DMS53 treated with DMSO at 0.1 percent for 48 hours (cell line): ENCODE results near the gene UBE2D3.

ENCODE experiments used
- DNase-seq: peaks from one replicate; lab custom pipeline; 2025; ENCODE audit not compliant: unreplicated experiment; lab: John Stamatoyannopoulos, UW

Gene UBE2D3

GRCh38 chr4:102758241-102759160, 68.8 kb downstream of the UBE2D3 start:
- no peak for DNase-seq

- no peak for DNase-seq
Measured at GRCh38 chr4:102757681-102758080, 69.7 kb downstream of the UBE2D3 start.

GRCh38 chr4:102754044-102754443, 73.3 kb downstream of the UBE2D3 start:
- DNase-seq, result no peak

GRCh38 chr4:102751941-102752340, 75.4 kb downstream of the UBE2D3 start:
- DNase-seq, result no peak
